Fibroblast of gingiva (primary cell): ENCODE measurements around the gene URB2.
"Not testable (repeated sequence)": the region's sequence is repeated elsewhere in the genome, so short reads cannot be mapped to it uniquely, and the experiment has no call there.

Experiments
- DNase-seq: peaks from one replicate; pipeline ENCODE4 v3.0.0-alpha.2; 2011; ENCODE audit warnings: low read depth

URB2 gene

GRCh38 chr1:229625915-229626831 is at the start of gene URB2, which contains the start of gene TAF5L:
Gene URB2, plus strand, starts transcription at chr1:229626247. Its CDS starts 1,387 bp downstream, at chr1:229627634.
Gene TAF5L, minus strand, starts transcription at chr1:229626122. Its CDS starts 11,640 bp downstream, at chr1:229614482.
- DNase-seq, result peak; percentile 89

- DNase-seq, result no peak
Measured at GRCh38 chr1:229578168-229579058, 47.6 kb upstream of the URB2 start.

GRCh38 chr1:229579059-229579673 is 46.9 kb upstream of the URB2 start:
- peak; percentile 10 for DNase-seq

GRCh38 chr1:229581485-229581884 is 44.6 kb upstream of the URB2 start:
- no peak for DNase-seq

- DNase-seq, result no peak
Measured at GRCh38 chr1:229582011-229582694, 43.9 kb upstream of the URB2 start.

GRCh38 chr1:229582715-229583114 is 43.3 kb upstream of the URB2 start:
- DNase-seq, result no peak

- no peak for DNase-seq
Measured at GRCh38 chr1:229585338-229585737, 40.7 kb upstream of the URB2 start.

GRCh38 chr1:229590119-229590518 is 35.9 kb upstream of the URB2 start:
- DNase-seq, result no peak

GRCh38 chr1:229593800-229594199 is 32.2 kb upstream of the URB2 start:
- no peak for DNase-seq

GRCh38 chr1:229594227-229595008 is 31.6 kb upstream of the URB2 start:
- no peak for DNase-seq

- not testable (repeated sequence) for DNase-seq
Measured at GRCh38 chr1:229595876-229596275, 30.2 kb upstream of the URB2 start.

- DNase-seq, result peak; percentile 85
Measured at GRCh38 chr1:229596925-229597699, 28.9 kb upstream of the URB2 start.

- DNase-seq, result peak; percentile 22
Measured at GRCh38 chr1:229597877-229598276, 28.2 kb upstream of the URB2 start.

- no peak for DNase-seq
Measured at GRCh38 chr1:229599218-229599954, 26.7 kb upstream of the URB2 start.

GRCh38 chr1:229600229-229600628 is 25.8 kb upstream of the URB2 start:
- DNase-seq, result no peak

- no peak for DNase-seq
Measured at GRCh38 chr1:229603371-229604005, 22.6 kb upstream of the URB2 start.

- no peak for DNase-seq
Measured at GRCh38 chr1:229607370-229607769, 18.7 kb upstream of the URB2 start.

- DNase-seq, result no peak
Measured at GRCh38 chr1:229608590-229608989, 17.5 kb upstream of the URB2 start.

- no peak for DNase-seq
Measured at GRCh38 chr1:229613938-229614337, 12.1 kb upstream of the URB2 start.
